HepG2 (cell line): Measurements from ENCODE around the gene BPHL. TPM values are rescaled to one million over a fixed set of nuclear protein-coding genes. Genes with fewer than 3 reads are reported as not detected.

ENCODE experiments used
- BATF2 ChIP-seq: sonication (generic); formaldehyde crosslinking; IDR thresholded peaks from 2 replicates; pipeline ENCODE4 v1.8.0; 2022; ENCODE audit warnings: mild to moderate bottlenecking, missing genetic modification reagents, moderate library complexity
- BCL3 ChIP-seq: sonication (generic); formaldehyde crosslinking; IDR thresholded peaks from 2 replicates; pipeline ENCODE4 v1.5.1; 2020; ENCODE audit warnings: mild to moderate bottlenecking, missing genetic modification reagents, moderate library complexity
- DDIT3 ChIP-seq: sonication (generic); formaldehyde crosslinking; IDR thresholded peaks from 2 replicates; pipeline ENCODE4 v1.4.0; 2020; ENCODE audit warnings: mild to moderate bottlenecking, missing genetic modification reagents
- FOSL1 ChIP-seq: sonication (generic); formaldehyde crosslinking; IDR thresholded peaks from 2 replicates; pipeline ENCODE4 v1.9.0; 2021; ENCODE audit warnings: missing genetic modification reagents, borderline replicate concordance
- HMGXB3 ChIP-seq: sonication (generic); formaldehyde crosslinking; IDR thresholded peaks from 2 replicates; pipeline ENCODE4 v1.4.0; 2020; ENCODE audit warnings: missing genetic modification reagents, borderline replicate concordance
- HNF1B ChIP-seq: sonication (generic); formaldehyde crosslinking; IDR thresholded peaks from 2 replicates; pipeline ENCODE4 v1.5.1; 2020; ENCODE audit warnings: mild to moderate bottlenecking, moderate library complexity, missing genetic modification reagents
- HNRNPUL1 ChIP-seq: fragments of 200-400 bp; formaldehyde crosslinking; IDR thresholded peaks from 2 replicates; pipeline ENCODE4 v1.6.1; 2017; ENCODE audit warnings: low read depth, mild to moderate bottlenecking, low read length, moderate library complexity
- KLF11 ChIP-seq: IDR thresholded peaks from 2 replicates; pipeline ENCODE4 v1.6.1; 2016; ENCODE audit warnings: missing compliant biosample characterization
- MAZ ChIP-seq, 2 experiments: sonication (generic) in 1 of 2; formaldehyde crosslinking in 1 of 2; IDR thresholded peaks; 2 replicates each; pipeline versions ENCODE4 v1.5.0 to v1.6.1; 2012 to 2020; ENCODE audit warnings: low read depth in 2 of 2, mild to moderate bottlenecking in 2 of 2, borderline replicate concordance in 1 of 2, improper control_type of control experiment in 1 of 2, low read length in 1 of 2, missing genetic modification reagents in 1 of 2, moderate library complexity in 1 of 2
- MTERF4 ChIP-seq: sonication (generic); formaldehyde crosslinking; IDR thresholded peaks from 2 replicates; pipeline ENCODE4 v1.8.0; 2023; ENCODE audit warnings: mild to moderate bottlenecking, missing genetic modification reagents
- SAFB2 ChIP-seq: sonication (generic); formaldehyde crosslinking; IDR thresholded peaks from 2 replicates; pipeline ENCODE4 v1.5.1; 2020; ENCODE audit warnings: missing genetic modification reagents, low read depth, mild to moderate bottlenecking, borderline replicate concordance
- SNAPC2 ChIP-seq: sonication (generic); formaldehyde crosslinking; IDR thresholded peaks from 2 replicates; pipeline ENCODE4 v1.8.1; 2022; ENCODE audit warnings: mild to moderate bottlenecking, missing genetic modification reagents
- SP140L ChIP-seq: sonication (generic); formaldehyde crosslinking; IDR thresholded peaks from 2 replicates; pipeline ENCODE4 v1.4.0; 2020; ENCODE audit warnings: missing genetic modification reagents, borderline replicate concordance
- TARDBP ChIP-seq: sonication (generic); formaldehyde crosslinking; IDR thresholded peaks from 2 replicates; pipeline ENCODE4 v1.8.0; 2022; ENCODE audit warnings: mild to moderate bottlenecking, missing genetic modification reagents
- TEF ChIP-seq: sonication (generic); formaldehyde crosslinking; IDR thresholded peaks from 2 replicates; pipeline ENCODE4 v1.5.0; 2020; ENCODE audit warnings: missing genetic modification reagents
- ZNF205 ChIP-seq: IDR thresholded peaks from 2 replicates; pipeline ENCODE4 v1.6.1; 2018; ENCODE audit warnings: missing biosample characterization, missing genetic modification reagents
- ZNF670 ChIP-seq: sonication (generic); formaldehyde crosslinking; IDR thresholded peaks from 2 replicates; pipeline ENCODE4 v1.8.0; 2022; ENCODE audit warnings: mild to moderate bottlenecking, missing genetic modification reagents, borderline replicate concordance
- ZNF850 ChIP-seq: sonication (generic); formaldehyde crosslinking; conservative IDR thresholded peaks from 2 replicates; pipeline ENCODE4 v1.9.0; 2021; ENCODE audit warnings: mild to moderate bottlenecking, missing genetic modification reagents
- polyA plus RNA-seq, 8 experiments: library from polyadenylated mRNA; depleted of rRNA in 3 of 8; stranded (reverse) in 7 of 8; unstranded in 1 of 8; fragments of >200 nt; fragmentation: Illumina TruSeq in 4 of 8; extraction: Trizol in 4 of 8; gene quantifications; 2 replicates each; pipeline versions ENCODE4 v1.2.1 to v1.2.3, GENCODE V29; 2011 to 2016; ENCODE audit warnings: low read depth in 4 of 8, missing spikeins in 1 of 8, mixed read lengths in 1 of 8; ENCODE audit not compliant: insufficient read depth in 1 of 8
- total RNA-seq, 5 experiments: library from RNA; depleted of rRNA; stranded (reverse); fragments of >200 nt; fragmentation: Illumina TruSeq; extraction: Trizol; gene quantifications; 2 replicates each; pipeline ENCODE4 v1.2.3, GENCODE V29; 2016; ENCODE audit warnings: low read depth in 1 of 5

BPHL gene
- total and polyA plus RNA-seq, 2 of the 13 experiments (the other 11 are each of a cell fraction or from before 2014, with no cell fraction given) = 37.8 to 39.5 TPM

GRCh38 chr6:3195695-3196497 lies 77.4 kb downstream of the BPHL start (continued):
- TF ChIP-seq ZNF850 (CRISPR knock-in tag) (no peak), HMGXB3 (CRISPR knock-in tag) (no peak), MAZ (IDR thresholded peaks at IDR 0.05; ENCODE audit: borderline replicate concordance, low read depth, low read length) (no peak), MAZ (CRISPR knock-in tag; IDR thresholded peaks at IDR 0.05; ENCODE audit: low read depth) (peak; percentile 71), SNAPC2 (CRISPR knock-in tag) (no peak), TARDBP (peak; percentile 67), ZNF205 (CRISPR knock-in tag) (no peak), KLF11 (CRISPR knock-in tag) (peak; percentile 91), BCL3 (CRISPR knock-in tag) (peak; percentile 73; the same call in 1 of the 2 replicates), MTERF4 (CRISPR knock-in tag) (no peak), SAFB2 (CRISPR knock-in tag) (no peak), FOSL1 (CRISPR knock-in tag) (no peak), BATF2 (CRISPR knock-in tag) (no peak), HNF1B (CRISPR knock-in tag) (peak; percentile 88), TEF (no peak), SP140L (no peak), HNRNPUL1 (no peak), DDIT3 (no peak), ZNF670 (no peak)
